B cell (primary cell): Measurements from ENCODE around the gene GNAI3.

Experiments used
- CTCF ChIP-seq: fragments of 200-600 bp; IDR thresholded peaks from one replicate; pipeline ENCODE4 v1.8.0; 2022; ENCODE audit warnings: antibody characterized with exemption, mild to moderate bottlenecking
- EZH2 ChIP-seq: IDR thresholded peaks from 2 replicates; pipeline ENCODE4 v1.6.1; 2012; ENCODE audit warnings: borderline replicate concordance, low read depth, mild to moderate bottlenecking, moderate library complexity, low read length; ENCODE audit not compliant: insufficient read depth, poor library complexity, severe bottlenecking

- TF ChIP-seq CTCF = no peak
- no peak for TF ChIP-seq EZH2
Measured at GRCh38 chr1:109508873-109509175, 39.6 kb upstream of the GNAI3 start.
